Fibroblast of pulmonary artery (primary cell): ENCODE data around the gene MARCHF10.

Experiments
- DNase-seq: peaks from one replicate; pipeline ENCODE4 v3.0.0-alpha.2; 2010; ENCODE audit warnings: low read depth
- H3K4me3 ChIP-seq: replicated peaks from 2 replicates; pipeline ENCODE4 v1.5.1; 2011; ENCODE audit warnings: low read depth, mild to moderate bottlenecking, control low read depth, low read length, moderate library complexity
- TF ChIP-seq, protein P1 (sequence below): IDR thresholded peaks from 2 replicates; pipeline ENCODE4 v1.5.1; 2011; ENCODE audit warnings: mild to moderate bottlenecking, control low read depth, low read length, inconsistent platforms; ENCODE audit errors: missing control alignments

MARCHF10 gene

GRCh38 chr17:62655656-62656055 lies 152.5 kb downstream of the MARCHF10 start:
- H3K4me3 ChIP-seq: no peak overlapping the region
- TF ChIP-seq, protein P1, sequence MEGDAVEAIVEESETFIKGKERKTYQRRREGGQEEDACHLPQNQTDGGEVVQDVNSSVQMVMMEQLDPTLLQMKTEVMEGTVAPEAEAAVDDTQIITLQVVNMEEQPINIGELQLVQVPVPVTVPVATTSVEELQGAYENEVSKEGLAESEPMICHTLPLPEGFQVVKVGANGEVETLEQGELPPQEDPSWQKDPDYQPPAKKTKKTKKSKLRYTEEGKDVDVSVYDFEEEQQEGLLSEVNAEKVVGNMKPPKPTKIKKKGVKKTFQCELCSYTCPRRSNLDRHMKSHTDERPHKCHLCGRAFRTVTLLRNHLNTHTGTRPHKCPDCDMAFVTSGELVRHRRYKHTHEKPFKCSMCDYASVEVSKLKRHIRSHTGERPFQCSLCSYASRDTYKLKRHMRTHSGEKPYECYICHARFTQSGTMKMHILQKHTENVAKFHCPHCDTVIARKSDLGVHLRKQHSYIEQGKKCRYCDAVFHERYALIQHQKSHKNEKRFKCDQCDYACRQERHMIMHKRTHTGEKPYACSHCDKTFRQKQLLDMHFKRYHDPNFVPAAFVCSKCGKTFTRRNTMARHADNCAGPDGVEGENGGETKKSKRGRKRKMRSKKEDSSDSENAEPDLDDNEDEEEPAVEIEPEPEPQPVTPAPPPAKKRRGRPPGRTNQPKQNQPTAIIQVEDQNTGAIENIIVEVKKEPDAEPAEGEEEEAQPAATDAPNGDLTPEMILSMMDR: no peak
- DNase-seq: no peak

GRCh38 chr17:62653826-62654761 lies 154.0 kb downstream of the MARCHF10 start:
- TF ChIP-seq, protein P1: no peak
- peak; percentile 58 for DNase-seq
- no peak overlapping the region for H3K4me3 ChIP-seq

DNA sequence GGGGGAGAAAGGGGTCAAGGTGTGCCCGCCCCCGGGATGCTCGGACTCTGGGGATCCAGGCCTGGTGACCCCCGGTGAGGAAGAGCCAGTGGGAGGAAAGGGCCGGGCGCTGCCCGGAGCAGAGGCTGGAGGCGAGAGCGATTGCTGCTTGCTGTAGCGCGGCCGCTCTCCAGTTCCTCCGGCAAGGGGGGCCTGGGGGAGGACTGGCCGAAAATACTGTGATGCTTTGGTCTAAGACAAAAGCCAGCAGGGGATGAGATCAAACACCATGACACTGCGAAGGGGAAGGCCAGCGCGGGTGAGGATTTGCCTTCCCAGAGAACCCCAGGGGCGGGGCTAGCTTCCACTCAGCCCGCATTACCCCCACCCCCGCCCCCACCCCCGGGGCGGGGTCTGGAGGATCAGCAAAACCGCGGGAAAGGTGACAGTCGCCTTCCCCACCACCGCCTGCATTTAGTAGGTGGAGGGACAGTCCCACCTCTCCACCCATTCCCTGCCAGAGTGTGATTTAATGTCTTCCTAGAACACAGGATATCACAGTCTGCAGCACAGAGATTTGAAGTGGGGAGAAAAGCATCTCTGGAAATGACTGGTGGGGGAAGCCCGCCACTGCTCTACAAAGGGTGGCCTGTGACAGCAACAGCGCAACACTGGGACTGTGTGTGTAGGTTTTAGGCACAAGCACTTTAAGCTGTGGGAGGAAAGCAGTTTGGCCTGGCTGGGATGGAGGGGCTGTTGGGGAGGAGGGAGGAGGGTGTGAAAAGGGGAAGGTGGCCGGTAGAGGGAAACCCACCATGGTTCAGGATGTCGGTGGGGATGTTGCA lies 154.9 kb downstream of the MARCHF10 start:
- DNase-seq: peak; percentile 49
- H3K4me3 ChIP-seq: peak overlapping the region; percentile 44
- TF ChIP-seq, protein P1: no peak

- peak overlapping the region; percentile 44 for H3K4me3 ChIP-seq
- peak; percentile 69 for DNase-seq
- TF ChIP-seq, protein P1: no peak
These were observed 155.7 kb downstream of the MARCHF10 start for GRCh38 chr17:62652251-62653001.
